Measurements from ENCODE around the gene HTD2.

Gene HTD2

DNA sequence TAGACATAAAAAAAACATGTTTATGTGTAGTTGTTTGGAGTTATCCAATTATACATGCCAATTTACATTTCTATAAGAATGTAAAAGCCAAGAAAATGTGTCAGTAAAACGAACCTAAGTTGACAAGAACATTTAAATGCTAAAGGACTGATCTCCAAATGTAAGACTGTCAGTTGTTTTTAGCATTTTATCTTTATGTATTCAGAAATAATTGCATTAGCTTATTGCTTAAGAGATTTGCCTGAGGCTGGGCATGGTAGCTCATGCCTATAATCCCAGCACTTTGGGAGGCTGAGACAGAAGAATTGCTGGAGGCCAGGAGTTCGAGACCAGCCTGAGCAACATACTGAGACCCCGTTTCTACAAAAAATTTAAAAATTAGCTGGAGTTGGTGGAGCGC lies 53.3 kb downstream of the HTD2 start:
- no peak for DNase-seq

- no peak for DNase-seq
Observed at GRCh38 chr3:58361866-58362265, 55.5 kb downstream of the HTD2 start.

DNA sequence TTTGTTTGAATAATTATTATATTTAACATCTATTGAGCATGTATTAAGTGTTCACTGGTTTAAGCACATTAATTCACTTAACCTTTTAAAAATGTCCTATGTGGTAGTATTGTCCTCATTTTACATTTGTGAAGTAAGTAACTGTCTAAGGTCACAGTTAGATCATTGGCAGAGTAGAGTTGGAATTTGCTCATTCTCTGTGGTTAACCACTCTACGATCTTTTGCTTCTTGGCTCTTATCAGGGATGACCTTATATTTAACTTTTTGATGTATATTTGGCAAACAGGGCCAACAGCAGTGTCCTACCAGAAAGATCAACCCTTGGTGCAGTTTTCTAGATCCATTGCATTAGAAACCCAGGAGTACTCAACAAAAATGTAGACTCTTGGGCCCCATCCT lies 60.4 kb downstream of the HTD2 start:
- no peak for DNase-seq

DNA sequence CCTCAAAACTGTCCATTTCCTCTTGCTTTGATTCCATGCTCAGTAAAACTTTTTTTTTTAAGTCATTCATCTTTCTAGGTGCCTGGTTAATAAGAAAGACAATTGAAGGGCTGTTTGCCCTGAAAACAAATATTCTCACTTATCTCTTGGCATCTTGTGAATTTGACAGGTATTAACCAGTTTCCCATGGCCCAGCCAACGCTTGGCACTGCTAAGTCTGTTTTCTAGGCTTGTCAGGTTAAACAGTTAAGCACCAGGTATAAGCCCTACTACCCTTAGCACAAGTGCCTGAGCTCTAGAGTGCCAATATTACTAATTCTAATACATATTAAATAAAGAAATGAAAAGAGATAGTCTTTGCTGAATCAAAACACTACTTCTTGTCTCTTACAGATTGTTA lies 62.7 kb downstream of the HTD2 start:
- no peak for DNase-seq
